Measurements from ENCODE around the gene TMEM134. TPM values are rescaled to one million over a fixed set of nuclear protein-coding genes. Genes with fewer than 3 reads are reported as not detected.
"Not testable (repeated sequence)": the region's sequence is repeated elsewhere in the genome, so short reads cannot be mapped to it uniquely, and the experiment has no call there.

Gene TMEM134
- total RNA-seq = 10 to 100 TPM; 61.7 to 78.2 (median 65.4) TPM
- 82.3 TPM for polyA plus RNA-seq
- long read RNA-seq, donor 1, transcript TMEM134-201 (7 exons, 3,534 nt) = major isoform, 56 of 95 reads
- long read RNA-seq, donor 1, transcript TMEM134-202 (6 exons, 823 nt) = minor isoform, 9 of 95 reads
- long read RNA-seq, donor 1, partial matches to known transcripts = 1 of 95 reads
- long read RNA-seq, donor 1, other reads (novel, unspliced or antisense) = 28 of 95 reads
- long read RNA-seq, donor 2, transcript TMEM134-201 (7 exons, 3,534 nt) = major isoform, 32 of 57 reads
- long read RNA-seq, donor 2, transcript TMEM134-202 (6 exons, 823 nt) = minor isoform, 5 of 57 reads
- long read RNA-seq, donor 2, partial matches to known transcripts = 0 of 57 reads
- long read RNA-seq, donor 2, other reads (novel, unspliced or antisense) = 19 of 57 reads
- long read RNA-seq, donor 3, transcript TMEM134-201 (7 exons, 3,534 nt) = major isoform, 21 of 43 reads
- long read RNA-seq, donor 3, partial matches to known transcripts = 1 of 43 reads
- long read RNA-seq, donor 3, other reads (novel, unspliced or antisense) = 19 of 43 reads
- long read RNA-seq, donor 4, transcript TMEM134-201 (7 exons, 3,534 nt) = major isoform, 25 of 49 reads
- long read RNA-seq, donor 4, partial matches to known transcripts = 1 of 49 reads
- long read RNA-seq, donor 4, other reads (novel, unspliced or antisense) = 15 of 49 reads

- WGBS = under 1% methylated on average over 76 of the region's 76 CpGs
- Histone ChIP-seq H3K27ac (ENCODE audit: low read length) (peak within 1 kb of the TSS; percentile 79), H3K9me3 (ENCODE audit: control insufficient read depth, low read length) (no peaks in the 10 kb centered on the region), H3K4me1 (ENCODE audit: control insufficient read depth, insufficient read depth, low read length) (peaks cover 3% of the 10 kb centered on the region), H3K4me3 (ENCODE audit: low read length) (peak within 1 kb of the TSS; percentile 75), H3K27me3 (ENCODE audit: control insufficient read depth, insufficient read depth) (no peaks in the 10 kb centered on the region)
- intact Hi-C loops (cut with DNase I) = loop anchor here in 2 of 4 donors (5.0 to 10.0 kb wide), 2 partner anchors 54 to 67 kb away; partner anchors contain the start of genes CARNS1 (in 1 of the 2), PPP1CA (in 1 of the 2) and TBC1D10C (in 1 of the 2)
- DNase-seq (peak; percentile 94 to 97 (median 97)), ATAC-seq (peak; percentile 92 to 94)
These were observed at the start of gene TMEM134 for GRCh38 chr11:67468759-67469507. Gene TMEM134 (minus strand): TSS chr11:67469251. CDS start chr11:67469192, 59 bp downstream.

- Histone ChIP-seq H3K27me3 (ENCODE audit: control insufficient read depth, insufficient read depth) (no peaks in the 10 kb centered on the region), H3K4me1 (ENCODE audit: control insufficient read depth, insufficient read depth, low read length) (no peaks in the 10 kb centered on the region), H3K9me3 (ENCODE audit: control insufficient read depth, low read length) (no peaks in the 10 kb centered on the region), H3K4me3 (ENCODE audit: low read length) (no peak overlapping the region), H3K27ac (ENCODE audit: low read length) (no peak overlapping the region)
- 75% methylated on average over 10 of the region's 10 CpGs for WGBS
- intact Hi-C loops (cut with DNase I) = no loop called here
- DNase-seq = no peak
- no peak for ATAC-seq
These were observed 48.9 kb upstream of the TMEM134 start for GRCh38 chr11:67517784-67518552.

GRCh38 chr11:67516806-67517205, 47.8 kb upstream of the TMEM134 start:
- Histone ChIP-seq H3K4me1 (ENCODE audit: control insufficient read depth, insufficient read depth, low read length) (no peaks in the 10 kb centered on the region), H3K27me3 (ENCODE audit: control insufficient read depth, insufficient read depth) (no peaks in the 10 kb centered on the region), H3K9me3 (ENCODE audit: control insufficient read depth, low read length) (no peaks in the 10 kb centered on the region), H3K27ac (ENCODE audit: low read length) (no peak overlapping the region), H3K4me3 (ENCODE audit: low read length) (no peak overlapping the region)
- intact Hi-C loops (cut with DNase I) = no loop called here
- WGBS = 92% methylated on average over 9 of the region's 9 CpGs
- DNase-seq (no peak), ATAC-seq (no peak)

GRCh38 chr11:67514116-67514515, 45.1 kb upstream of the TMEM134 start:
- peaks cover under 1% of the 10 kb centered on the region for H3K4me1 ChIP-seq (ENCODE audit: control insufficient read depth, insufficient read depth, low read length)
- DNase-seq (no peak), ATAC-seq (no peak)
- H3K9me3 ChIP-seq (ENCODE audit: control insufficient read depth, low read length) = no peaks in the 10 kb centered on the region
- WGBS = 73% methylated on average over 7 of the region's 7 CpGs
- H3K27ac ChIP-seq (ENCODE audit: low read length) = no peak overlapping the region
- intact Hi-C loops (cut with DNase I) = no loop called here
- no peak overlapping the region for H3K4me3 ChIP-seq (ENCODE audit: low read length)
- H3K27me3 ChIP-seq (ENCODE audit: control insufficient read depth, insufficient read depth) = no peaks in the 10 kb centered on the region

GRCh38 chr11:67511558-67511957, 42.5 kb upstream of the TMEM134 start:
- H3K4me1 ChIP-seq (ENCODE audit: control insufficient read depth, insufficient read depth, low read length); DNase-seq; H3K9me3 ChIP-seq (ENCODE audit: control insufficient read depth, low read length); H3K27me3 ChIP-seq (ENCODE audit: control insufficient read depth, insufficient read depth); ATAC-seq; H3K4me3 ChIP-seq (ENCODE audit: low read length); intact Hi-C loops (cut with DNase I); H3K27ac ChIP-seq (ENCODE audit: low read length): not testable (repeated sequence)
- 87% methylated on average over 4 of the region's 4 CpGs for WGBS

- intact Hi-C loops (cut with DNase I) = no loop called here
- Histone ChIP-seq H3K4me3 (ENCODE audit: low read length) (no peak overlapping the region), H3K27ac (ENCODE audit: low read length) (no peak overlapping the region), H3K9me3 (ENCODE audit: control insufficient read depth, low read length) (no peaks in the 10 kb centered on the region), H3K4me1 (ENCODE audit: control insufficient read depth, insufficient read depth, low read length) (peaks cover 10% of the 10 kb centered on the region), H3K27me3 (ENCODE audit: control insufficient read depth, insufficient read depth) (no peaks in the 10 kb centered on the region)
- ATAC-seq (no peak), DNase-seq (no peak)
- 55% methylated on average over 3 of the region's 3 CpGs for WGBS
These were observed 40.9 kb upstream of the TMEM134 start for GRCh38 chr11:67510023-67510345.

GRCh38 chr11:67508486-67509121, 39.6 kb upstream of the TMEM134 start:
- under 1% methylated on average over 57 of the region's 57 CpGs for WGBS
- peak; percentile 72 to 77 for ATAC-seq
- H3K4me3 ChIP-seq (ENCODE audit: low read length) = peak overlapping the region; percentile 63

GRCh38 chr11:67507864-67508485, 38.9 kb upstream of the TMEM134 start, which contains the start of gene CDK2AP2:
Gene CDK2AP2 (minus strand): TSS chr11:67508162. CDS start chr11:67508082, 80 bp downstream.
- no peaks in the 10 kb centered on the region for H3K27me3 ChIP-seq (ENCODE audit: control insufficient read depth, insufficient read depth)
- H3K4me3 ChIP-seq (ENCODE audit: low read length) = peak within 1 kb of the TSS; percentile 68
- WGBS = under 1% methylated on average over 57 of the region's 57 CpGs
- H3K9me3 ChIP-seq (ENCODE audit: control insufficient read depth, low read length) = no peaks in the 10 kb centered on the region
- H3K27ac ChIP-seq (ENCODE audit: low read length) = peak within 1 kb of the TSS; percentile 96
- H3K4me1 ChIP-seq (ENCODE audit: control insufficient read depth, insufficient read depth, low read length) = peaks cover 10% of the 10 kb centered on the region
- ATAC-seq (peak; percentile 90 to 91), DNase-seq (peak; percentile 100)
- intact Hi-C loops (cut with DNase I) = loop anchor here (5.0 to 10.0 kb wide), 4 partner anchors 103 to 116 kb away; partner anchors contain the start of genes PPP1CA (in 2 of the 4), RAD9A (in 2 of the 4) and TBC1D10C (in 2 of the 4)

More at GRCh38 chr11:67508486-67509121, 39.6 kb upstream of the TMEM134 start:
- peak; percentile 99 to 100 (median 100) for DNase-seq
- Histone ChIP-seq H3K9me3 (ENCODE audit: control insufficient read depth, low read length) (no peaks in the 10 kb centered on the region), H3K27me3 (ENCODE audit: control insufficient read depth, insufficient read depth) (no peaks in the 10 kb centered on the region), H3K4me1 (ENCODE audit: control insufficient read depth, insufficient read depth, low read length) (peaks cover 10% of the 10 kb centered on the region), H3K27ac (ENCODE audit: low read length) (peak overlapping the region; percentile 96)
- intact Hi-C loops (cut with DNase I) = loop anchor here (5.0 to 10.0 kb wide), 4 partner anchors 104 to 116 kb away; partner anchors contain the start of genes PPP1CA (in 2 of the 4), RAD9A (in 2 of the 4) and TBC1D10C (in 2 of the 4)

GRCh38 chr11:67507242-67507863, 38.3 kb upstream of the TMEM134 start:
- Histone ChIP-seq H3K9me3 (ENCODE audit: control insufficient read depth, low read length) (no peaks in the 10 kb centered on the region), H3K4me1 (ENCODE audit: control insufficient read depth, insufficient read depth, low read length) (peaks cover 10% of the 10 kb centered on the region), H3K27me3 (ENCODE audit: control insufficient read depth, insufficient read depth) (no peaks in the 10 kb centered on the region), H3K4me3 (ENCODE audit: low read length) (peak overlapping the region; percentile 68), H3K27ac (ENCODE audit: low read length) (peak overlapping the region; percentile 86)
- DNase-seq = peak in 1 of 3 donors; percentile 84
- ATAC-seq = peak in 1 of 2 donors; percentile 30
- intact Hi-C loops (cut with DNase I) = loop anchor here (5.0 to 10.0 kb wide), 4 partner anchors 103 to 115 kb away; partner anchors contain the start of genes PPP1CA (in 2 of the 4), RAD9A (in 2 of the 4) and TBC1D10C (in 2 of the 4)
- 32% methylated on average over 33 of the region's 33 CpGs for WGBS

Data from right cardiac atrium (tissue), 5 donors.